SKM-1 (cell line): ENCODE measurements around the gene MYO10.
"Not testable (repeated sequence)": the region's sequence is repeated elsewhere in the genome, so short reads cannot be mapped to it uniquely, and the experiment has no call there.

Source experiments
- DNase-seq: peaks from one replicate; lab custom pipeline; 2025; ENCODE audit not compliant: unreplicated experiment; lab: John Stamatoyannopoulos, UW

MYO10 gene

DNA sequence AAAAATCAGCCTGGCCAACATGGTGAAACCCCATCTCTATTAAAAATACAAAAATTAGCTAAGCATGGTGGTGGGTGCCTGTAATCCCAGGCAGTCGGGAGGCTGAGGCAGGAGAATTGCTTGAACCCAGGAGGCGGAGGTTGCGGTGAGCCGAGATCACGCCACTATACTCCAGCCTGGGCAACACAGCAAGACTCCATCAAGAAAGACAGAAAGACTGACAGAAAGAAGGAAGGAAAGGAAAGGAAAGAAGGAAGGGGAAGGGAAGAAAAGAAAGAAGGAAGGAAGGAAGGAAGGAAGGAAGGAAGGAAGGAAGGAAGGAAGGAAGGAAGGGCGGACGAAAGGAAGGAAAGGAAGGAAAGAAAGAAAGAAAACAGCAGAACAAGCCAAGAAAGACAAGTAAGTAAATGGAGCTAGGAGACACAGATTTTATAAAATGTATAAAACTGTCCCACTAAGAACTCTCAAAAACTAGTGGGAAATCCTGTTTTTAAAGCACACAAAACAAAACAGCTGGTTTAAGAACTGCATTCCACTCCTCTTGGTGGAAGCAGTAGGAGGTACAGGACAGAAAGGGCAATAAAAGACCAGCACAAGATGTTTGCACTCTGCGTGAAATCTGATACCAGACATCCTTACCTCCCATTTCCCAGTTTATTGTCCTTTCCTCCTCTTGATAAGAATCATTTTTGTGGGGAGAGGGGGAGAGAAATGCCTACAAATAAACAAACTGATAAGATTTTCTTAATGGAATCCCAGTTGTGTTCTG, 46.7 kb downstream of the MYO10 start:
- no peak for DNase-seq

DNA sequence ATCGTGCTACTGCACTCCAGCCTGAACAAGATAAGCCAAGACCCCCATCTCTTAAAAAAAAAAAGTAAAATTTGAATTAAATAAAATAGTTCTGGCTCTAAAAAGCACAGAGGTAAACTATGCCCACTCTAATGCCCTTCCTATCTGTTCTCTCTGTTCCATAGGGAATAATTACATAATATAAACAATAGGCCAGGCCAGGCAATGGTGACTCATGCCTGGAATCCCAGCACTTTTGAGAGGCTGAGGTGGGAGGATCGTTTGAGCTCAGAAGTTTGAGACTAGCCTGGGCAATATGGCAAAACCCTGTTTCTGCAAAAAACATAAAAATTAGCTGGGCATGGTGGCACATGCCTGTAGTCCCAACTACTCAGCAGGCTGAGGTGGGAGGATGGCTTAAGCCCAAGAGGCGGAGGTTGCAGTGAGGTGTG, 47.4 kb downstream of the MYO10 start:
- no peak for DNase-seq

DNA sequence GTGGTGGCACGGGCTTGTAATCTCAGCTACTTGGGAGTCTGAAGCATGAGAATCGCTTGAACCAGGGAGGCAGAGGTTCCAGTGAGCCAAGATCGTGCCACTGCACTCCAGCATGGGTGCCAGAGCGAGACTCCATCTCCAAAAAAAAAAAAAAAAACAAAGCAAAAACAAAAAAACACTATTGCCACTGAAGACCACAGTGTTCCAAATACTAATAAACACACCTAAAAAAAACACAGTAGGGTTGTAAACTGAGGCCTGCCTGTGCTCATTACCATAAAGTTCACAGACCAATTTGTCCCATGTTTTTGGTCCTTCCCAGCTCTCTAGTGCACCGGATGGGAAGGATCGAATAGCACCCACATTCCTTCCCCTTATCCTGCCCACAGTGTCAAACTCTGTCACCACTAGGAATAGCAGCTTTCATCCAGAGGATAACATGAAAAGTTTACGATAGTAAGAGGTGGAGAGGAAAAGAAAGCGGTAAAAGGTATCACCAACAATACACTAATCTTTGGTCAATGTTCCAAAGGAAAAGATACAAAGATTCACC, 49.2 kb downstream of the MYO10 start:
- DNase-seq, result no peak

DNA sequence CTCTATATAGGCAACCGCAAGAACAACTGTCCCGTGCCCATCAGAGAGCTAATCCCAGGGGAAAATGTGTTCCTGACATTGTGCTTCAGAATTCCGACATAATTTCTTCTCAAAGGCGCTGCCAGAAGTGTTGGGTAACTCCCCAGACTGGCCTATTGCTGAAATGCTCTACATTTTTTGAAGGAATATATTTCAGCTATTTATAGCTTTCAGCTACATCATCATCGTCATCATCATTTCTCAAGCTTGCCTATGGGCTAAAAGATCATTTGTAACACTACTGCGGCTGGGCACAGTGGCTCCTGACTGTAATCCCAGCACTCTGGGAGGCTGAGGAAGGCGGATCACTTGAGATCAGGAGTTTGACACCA, 49.7 kb downstream of the MYO10 start:
- no peak for DNase-seq

DNA sequence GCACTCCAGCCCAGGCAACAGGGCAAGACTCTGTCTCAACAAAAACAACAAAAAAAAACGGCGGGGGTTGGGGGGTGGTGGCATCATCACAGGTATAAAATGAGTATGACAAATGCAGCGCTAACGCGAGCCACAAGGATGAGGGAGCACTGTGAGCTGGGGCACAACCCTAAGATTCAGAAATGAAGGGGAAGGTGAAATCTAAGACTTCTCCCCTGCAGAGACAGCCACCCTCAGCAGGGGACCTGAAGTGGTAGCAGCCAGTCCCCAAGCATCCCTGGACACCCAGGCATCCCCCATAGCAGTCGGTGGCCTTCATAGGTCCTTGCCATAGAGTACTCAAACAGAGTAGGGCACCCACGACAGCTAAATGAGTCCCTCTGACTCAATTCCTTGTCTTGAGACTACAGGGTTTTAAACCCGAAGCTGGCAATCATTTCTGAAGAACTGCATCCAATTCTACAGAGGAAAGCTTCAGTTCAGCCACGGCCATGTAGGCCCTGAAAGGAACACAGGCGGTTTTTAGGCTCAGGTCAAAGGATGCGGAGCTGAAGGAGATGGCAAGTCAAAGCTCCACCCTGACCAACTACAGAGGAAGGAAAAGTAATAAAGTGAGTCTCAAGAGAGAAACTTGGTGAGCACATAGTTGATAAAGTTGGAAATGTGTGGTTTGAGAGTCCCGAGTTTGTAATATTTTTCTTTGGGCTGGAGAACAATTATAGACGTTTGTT, 50.3 kb downstream of the MYO10 start:
- DNase-seq, result no peak

DNA sequence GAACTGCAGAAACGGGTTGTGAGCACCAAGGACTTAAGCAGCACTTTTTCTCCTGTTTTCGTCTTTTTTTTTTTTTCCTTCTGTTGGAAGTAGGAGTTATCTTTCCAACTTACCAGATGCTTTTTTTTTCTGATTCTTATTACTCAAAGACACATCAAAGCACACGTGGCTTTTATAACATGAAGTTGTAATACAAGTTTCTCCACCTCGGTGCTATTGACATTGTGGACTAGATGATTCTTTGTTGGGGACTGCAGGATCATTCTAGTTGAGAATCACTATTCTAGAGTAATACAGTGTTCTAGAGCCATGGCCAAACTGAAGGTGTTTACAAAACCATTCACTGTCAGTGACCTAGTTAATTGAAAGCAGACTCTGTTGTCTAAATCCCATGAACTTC, 51.5 kb downstream of the MYO10 start:
- no peak for DNase-seq

DNA sequence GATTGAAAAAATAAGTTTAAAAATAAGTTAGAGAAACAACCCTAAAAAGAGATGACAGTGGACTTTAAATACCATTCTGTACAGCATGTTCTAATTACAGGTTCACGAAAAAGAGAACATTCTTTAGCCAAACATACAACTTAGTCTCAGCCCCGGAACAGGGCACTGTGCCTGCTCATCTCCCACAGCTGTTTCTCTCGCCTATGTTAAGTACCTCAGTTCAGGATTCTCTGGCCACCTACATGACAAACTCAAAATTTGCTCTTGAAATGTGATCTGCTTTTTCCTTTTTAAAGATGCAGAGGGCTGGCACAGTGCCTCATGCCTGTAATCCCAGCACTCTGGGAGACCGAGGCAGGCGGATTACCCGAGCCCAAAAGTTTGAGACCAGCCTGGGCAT, 52.3 kb downstream of the MYO10 start:
- DNase-seq, result no peak

DNA sequence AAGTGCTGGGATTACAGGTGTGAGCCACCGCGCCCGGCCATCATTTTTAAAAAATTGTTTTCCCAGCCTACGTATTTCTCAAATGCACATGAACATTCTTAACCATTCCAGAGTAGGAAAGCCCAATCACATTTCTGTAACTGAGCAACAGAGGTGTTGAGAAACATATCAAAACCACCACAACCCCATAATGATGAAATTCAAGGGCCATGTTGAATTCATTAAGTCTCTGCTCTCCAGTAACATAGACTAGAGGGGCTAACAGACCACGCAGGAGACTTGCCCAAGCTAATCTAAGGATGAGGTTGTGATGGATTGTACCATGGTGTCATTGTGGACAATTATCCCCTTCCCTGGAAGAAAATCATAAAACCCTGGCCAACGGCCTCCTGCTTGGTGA, 52.9 kb downstream of the MYO10 start:
- no peak for DNase-seq

DNA sequence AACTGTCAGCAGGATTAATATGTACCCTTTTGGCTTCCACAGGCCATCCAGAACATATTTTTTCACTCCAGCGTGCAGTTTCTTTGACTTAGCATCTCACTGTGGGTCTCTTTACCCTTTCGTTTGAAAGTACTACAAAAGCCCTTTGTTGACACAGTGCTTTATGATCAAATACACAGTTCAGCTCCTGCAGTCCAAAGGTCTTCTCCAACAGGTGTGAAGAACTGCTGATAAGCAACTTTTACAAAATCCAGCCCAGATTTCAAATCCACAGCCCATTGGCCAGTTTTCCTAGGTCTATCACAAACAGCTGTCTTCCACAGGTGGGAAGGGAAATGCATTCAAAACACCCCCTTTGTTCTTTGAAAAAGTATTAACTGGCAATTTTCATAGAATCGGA, 54.8 kb downstream of the MYO10 start:
- DNase-seq, result no peak

DNA sequence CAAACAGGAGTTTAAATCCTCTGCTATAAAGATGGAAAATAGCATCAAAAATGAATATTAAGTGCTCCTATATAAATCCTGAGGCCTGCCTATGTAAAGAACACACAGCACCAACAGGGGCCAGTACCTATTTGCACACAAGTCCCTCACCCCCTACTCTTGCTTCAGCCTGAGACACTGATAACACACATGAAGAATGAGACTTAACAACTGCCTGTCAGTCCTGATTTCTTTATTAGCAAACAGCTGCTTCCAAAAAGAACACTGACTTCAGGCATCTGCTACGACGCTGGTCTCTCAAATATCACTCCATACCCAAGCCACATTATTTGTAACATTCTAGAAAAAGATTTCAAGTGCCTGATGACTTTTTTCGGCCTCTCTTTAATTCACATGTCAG, 55.5 kb downstream of the MYO10 start:
- DNase-seq, result no peak

DNA sequence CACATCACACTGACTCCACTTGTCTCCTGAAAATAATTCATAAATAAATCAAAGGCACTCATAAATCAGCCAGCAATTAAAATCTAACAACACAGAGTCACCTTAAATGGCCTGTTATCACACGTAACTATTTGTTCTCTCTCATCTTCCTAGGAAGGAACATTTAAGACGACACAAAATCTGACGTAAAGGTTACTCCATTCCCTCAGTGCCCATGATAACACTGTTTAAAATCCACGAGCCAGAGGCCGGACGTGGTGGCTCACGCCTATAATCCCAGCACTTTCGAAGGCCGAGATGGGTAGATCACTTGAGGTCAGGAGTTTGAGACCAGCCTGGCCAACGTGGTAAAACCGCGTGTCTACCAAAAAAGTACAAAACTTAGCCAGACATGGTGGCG, 56.4 kb downstream of the MYO10 start:
- no peak for DNase-seq

DNA sequence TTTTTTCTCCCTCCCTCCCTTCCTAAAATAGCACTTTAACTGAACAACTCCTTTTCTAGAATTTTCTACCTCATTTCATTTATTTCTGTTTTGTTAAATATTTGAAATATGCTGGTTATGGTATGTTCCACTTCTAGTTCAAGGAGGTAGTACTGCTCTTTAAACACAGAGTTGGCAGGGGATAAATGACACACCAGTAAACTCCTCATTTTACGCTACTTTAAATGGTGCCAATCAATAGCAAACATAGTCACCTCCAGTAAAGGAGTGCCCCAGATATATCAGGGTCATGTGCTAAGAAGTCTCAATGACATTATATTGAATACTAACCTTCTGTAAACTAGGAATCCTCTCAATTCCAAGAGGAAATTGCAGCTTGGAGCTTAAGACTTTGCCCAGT, 56.9 kb downstream of the MYO10 start:
- DNase-seq, result no peak

DNA sequence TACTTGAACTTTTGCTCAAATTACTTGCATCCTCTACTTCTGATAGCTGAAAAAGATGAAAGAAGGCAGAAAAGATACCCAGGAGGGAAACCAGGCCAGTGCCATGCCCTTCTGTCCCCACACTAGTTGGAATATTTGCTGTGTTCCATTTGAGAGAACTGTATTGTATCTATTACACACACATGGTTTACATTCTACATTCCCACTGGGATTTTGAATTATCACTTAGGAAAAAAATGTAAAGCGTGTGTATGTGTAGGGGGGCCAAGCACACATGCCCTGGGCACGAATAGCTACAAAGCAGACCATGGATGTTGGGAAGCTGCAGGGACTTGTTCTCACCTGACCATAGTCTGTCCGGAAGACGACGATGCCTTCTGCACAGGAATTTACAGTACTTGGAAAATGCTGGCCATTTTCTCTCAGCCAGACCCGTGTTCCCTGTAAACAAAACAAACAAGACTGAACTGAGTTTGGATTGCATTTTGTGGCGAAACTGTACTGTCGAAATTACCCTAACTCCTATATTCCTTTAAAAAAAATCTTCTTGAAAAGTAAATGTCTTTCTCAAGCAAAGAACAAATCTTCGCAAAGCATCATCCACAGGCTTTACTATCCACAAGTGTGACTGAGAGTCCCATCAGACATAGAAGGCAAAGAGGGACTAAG, 58.7 kb downstream of the MYO10 start:
- no peak for DNase-seq

DNA sequence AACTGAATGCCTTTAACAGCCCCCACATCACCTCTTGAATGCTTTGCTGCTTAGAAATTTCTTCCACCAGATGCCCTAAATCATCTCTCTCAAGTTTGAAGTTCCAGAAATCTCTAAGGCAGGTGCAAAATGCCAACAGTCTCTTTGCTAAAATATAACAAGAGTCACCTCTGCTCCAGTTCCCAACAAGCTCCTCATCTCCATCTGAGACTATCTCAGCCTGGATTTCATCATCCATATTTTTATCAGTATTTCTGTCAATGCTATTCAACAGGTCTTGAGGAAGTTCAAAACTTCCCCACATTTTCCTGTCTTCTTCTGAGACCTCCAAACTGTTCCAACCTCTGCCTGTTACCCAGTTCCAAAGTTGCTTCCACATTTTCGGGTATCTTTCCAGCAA, 61.7 kb downstream of the MYO10 start:
- DNase-seq, result not testable (repeated sequence)

DNA sequence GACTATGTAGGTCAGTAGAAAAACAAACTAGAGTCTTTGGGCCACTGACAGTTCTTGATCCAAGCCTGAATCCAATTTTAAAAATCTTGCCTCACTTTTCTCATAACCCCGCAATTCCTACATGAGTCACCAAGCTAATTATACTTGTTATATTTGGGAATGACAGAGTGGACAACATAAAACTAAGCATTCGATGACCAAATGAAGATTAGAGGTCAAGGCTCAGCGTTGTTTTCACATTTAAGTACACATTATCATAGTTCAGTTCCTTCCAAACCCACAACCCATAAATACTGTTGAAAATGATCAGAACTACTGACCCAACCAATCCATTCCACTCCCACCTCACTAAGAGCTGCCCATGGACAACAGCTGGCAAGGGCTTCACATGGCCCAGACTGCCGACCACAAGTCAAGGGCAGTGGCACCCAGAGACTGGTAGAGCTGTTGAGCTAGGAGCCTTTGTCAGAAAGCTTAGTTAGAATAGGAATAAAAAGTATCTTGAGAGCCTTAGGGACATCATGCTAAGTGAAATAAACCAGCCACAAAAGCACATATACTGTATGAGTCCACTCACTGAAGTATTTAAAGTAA, 64.2 kb downstream of the MYO10 start:
- DNase-seq, result no peak

DNA sequence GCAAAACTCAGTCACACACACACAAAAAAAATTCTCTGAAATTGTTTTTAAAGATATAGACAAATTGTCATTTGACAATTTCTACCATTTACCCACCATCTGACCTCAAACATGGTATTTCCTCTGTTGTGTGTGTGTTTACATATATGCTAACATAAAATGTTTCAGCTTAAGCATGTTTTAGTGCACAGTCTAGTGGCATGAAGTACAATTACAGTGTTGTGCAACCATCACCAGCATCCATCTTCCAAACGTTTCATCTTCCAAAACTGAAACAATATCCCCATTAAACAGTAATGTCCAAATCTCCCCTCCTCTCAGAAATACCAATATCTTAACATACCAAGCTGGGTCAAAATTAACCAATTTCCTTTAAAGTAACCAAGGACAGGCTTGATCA, 65.2 kb downstream of the MYO10 start:
- DNase-seq, result no peak

DNA sequence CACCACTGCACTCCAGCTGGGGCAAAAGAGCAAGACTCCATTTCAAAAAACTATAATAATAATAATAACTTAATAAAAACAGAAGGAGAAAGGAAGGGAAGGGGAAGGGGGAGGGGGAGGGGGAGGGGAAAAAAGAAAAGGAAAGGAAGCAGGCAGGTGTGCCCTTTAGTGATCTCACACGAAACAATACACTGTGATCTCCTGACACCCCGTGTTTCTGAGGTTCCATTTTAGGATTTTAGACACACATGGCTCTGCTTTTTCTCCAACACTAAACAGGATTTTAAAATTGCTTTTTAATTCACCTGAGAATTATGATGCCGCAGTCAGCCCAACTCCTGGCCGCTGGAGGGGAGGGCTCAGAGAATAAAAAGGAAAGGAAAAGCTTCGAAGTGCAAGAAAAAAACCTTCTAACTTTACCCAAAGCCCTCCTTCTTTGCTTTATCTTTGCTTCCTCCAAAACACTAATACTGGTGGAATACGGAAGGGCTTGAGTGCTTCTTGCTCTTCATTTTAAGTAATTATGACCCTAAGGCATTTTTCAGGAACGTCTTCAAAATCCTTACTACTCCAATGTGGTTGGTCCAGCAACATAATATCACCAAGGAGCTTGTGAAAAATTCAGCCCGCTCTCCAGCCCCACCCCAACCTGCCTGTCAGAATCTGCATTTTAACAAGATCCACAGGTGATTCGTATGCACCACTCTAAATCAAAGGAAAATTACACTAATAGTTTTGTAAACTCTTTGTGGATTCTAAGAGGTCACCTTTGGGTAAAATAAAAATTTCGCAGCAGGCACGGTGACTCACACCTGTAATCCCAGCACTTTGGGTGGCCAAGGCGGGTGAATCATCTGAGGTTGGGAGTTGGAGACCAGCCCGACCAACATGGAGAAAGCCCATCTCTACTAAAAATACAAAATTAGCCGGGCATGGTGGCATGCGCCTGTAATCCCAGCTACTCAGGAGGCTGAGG, 66.0 kb downstream of the MYO10 start:
- no peak for DNase-seq

DNA sequence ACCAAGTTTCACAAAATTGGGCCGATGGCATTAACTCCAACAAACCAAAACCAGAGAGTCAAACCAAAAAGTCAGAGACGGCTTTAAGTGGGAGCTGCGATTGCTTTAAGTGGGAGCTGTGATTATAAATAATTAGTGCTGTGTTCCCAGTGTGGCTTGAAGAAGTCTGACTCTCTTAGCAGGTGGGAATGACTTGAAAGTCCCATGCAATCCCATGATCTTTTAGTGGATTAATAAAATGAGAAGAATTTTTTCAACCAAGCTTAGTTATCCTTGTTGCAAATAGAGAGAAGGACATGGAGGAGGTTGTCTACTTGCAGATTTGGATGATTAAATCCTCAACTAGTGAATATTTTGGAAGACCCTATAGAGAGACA, 68.5 kb downstream of the MYO10 start:
- DNase-seq, result no peak

DNA sequence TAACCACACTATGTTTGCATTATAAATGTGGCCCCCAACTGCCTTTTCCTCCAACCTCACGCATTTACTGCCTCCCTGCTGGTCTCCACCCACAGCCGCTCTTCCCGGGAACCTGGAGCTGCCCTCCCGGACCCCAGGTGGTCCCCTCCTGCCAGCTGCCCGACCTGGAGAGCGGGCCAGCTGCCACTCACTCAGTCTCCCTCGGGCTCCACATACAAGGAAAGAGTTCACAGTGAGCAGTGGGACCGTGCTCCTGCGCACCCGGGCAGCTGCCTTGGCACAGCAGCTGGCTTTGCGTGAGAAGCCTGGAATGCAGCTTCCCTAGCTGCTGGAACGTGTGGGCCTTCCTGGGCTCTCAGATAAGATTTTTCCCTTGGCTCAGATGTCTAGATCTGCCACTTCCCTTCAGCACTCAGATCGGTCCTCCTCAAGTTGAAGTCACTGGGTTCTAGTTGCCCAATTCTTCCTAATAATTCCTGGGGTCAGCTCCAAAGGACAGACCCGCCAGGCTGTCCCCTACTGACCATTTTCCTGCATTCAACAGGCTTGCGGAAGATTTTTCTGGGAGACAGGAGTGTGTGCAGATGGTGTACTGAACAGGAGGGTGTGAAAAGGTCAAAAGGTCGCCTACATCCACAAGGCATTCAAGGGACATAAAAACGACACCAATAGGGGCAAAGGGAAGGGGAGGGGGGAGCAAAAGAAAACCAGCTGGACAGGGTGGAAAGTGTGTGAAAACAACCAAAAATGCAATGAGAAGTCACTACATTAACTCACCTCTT, 69.1 kb downstream of the MYO10 start:
- DNase-seq, result no peak

DNA sequence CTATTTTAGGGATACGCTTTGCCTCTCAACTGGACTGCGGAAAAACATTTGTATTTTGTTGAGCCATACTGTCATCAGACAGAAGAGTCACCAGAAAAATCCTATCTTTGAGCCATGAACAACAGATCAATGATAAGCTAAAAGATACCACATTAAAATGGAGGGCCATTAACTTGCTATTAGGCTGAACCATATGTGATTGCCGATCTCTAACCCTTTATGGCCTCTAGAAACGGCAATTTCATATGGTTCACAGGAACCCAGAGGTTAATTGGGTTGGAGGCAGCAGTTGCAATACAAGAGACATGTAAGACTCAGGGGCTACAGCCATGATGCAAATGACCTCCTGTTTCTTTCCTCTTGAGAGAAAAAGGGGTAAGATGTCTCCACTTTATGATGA, 69.8 kb downstream of the MYO10 start:
- no peak for DNase-seq
